Gastroesophageal sphincter (tissue), 4 donors: Measurements from ENCODE around the gene PEAK1. TPM values are rescaled to one million over a fixed set of nuclear protein-coding genes. Genes with fewer than 3 reads are reported as not detected.

Experiments used
- ATAC-seq: fragments of 150-250 bp; one replicate; pipeline ENCODE4 v1.9.1; 2016; ENCODE audit warnings: mild to moderate bottlenecking, moderate library complexity
- H3K27ac ChIP-seq, 4 donors: fragments of 200-600 bp; sonication (generic) in 3 of 4; 1 replicate in 3 of 4; 2 replicates in 1 of 4; pipeline ENCODE4 v1.5.1; 2016 to 2019
- H3K27me3 ChIP-seq: fragments of 200-600 bp; sonication (generic); one replicate; pipeline ENCODE4 v1.5.1; 2019
- H3K36me3 ChIP-seq, 2 donors: fragments of 200-600 bp; sonication (generic); one replicate each; pipeline ENCODE4 v1.5.1; 2019; ENCODE audit warnings: control low read depth in 1 of 2
- H3K4me1 ChIP-seq, 3 donors: fragments of 200-600 bp; sonication (generic); 1 replicate in 2 of 3; 2 replicates in 1 of 3; pipeline ENCODE4 v1.5.1; 2016 to 2019; ENCODE audit warnings: control low read depth in 2 of 3
- H3K4me3 ChIP-seq, 2 donors: fragments of 200-600 bp; sonication (generic); one replicate each; pipeline ENCODE4 v1.5.1; 2019; ENCODE audit warnings: mild to moderate bottlenecking in 1 of 2, moderate library complexity in 1 of 2
- H3K9me3 ChIP-seq, 3 donors: fragments of 200-600 bp; sonication (generic); one replicate each; pipeline ENCODE4 v1.5.1; 2017 to 2019; ENCODE audit warnings: control low read depth in 2 of 3
- EP300 ChIP-seq: sonication (generic); formaldehyde crosslinking; IDR thresholded peaks from one replicate; pipeline ENCODE4 v1.6.1; 2017; ENCODE audit warnings: antibody characterized with exemption, mild to moderate bottlenecking
- POLR2A ChIP-seq, 2 donors: fragments of 450-650 bp; IDR thresholded peaks; one replicate each; pipeline ENCODE4 v1.6.1; 2017; ENCODE audit warnings: antibody characterized with exemption in 2 of 2, mild to moderate bottlenecking in 2 of 2, moderate library complexity in 1 of 2
- POLR2AphosphoS5 ChIP-seq: sonication (generic); formaldehyde crosslinking; IDR thresholded peaks from one replicate; pipeline ENCODE4 v1.6.1; 2017; ENCODE audit warnings: antibody characterized with exemption
- WGBS, 2 donors: methylation state at CpG; one replicate each; pipeline ENCODE4 v1.1.5; 2018; ENCODE audit warnings: low coverage in 1 of 2; 5-methylcytosine and 5-hydroxymethylcytosine counted together
- total RNA-seq, 4 donors: library from RNA; depleted of rRNA; stranded (reverse); fragments of >200 nt; gene quantifications; one replicate each; pipeline ENCODE4 v1.1.0, GENCODE V29; 2016
- TF ChIP-seq, protein P1 (sequence below), 4 experiments: fragments of 200-600 bp in 2 of 4; fragments of 450-650 bp in 2 of 4; sonication (generic) in 1 of 4; IDR thresholded peaks; one replicate each; pipeline ENCODE4 v1.5.1; 2017 to 2019; ENCODE audit warnings: antibody characterized with exemption in 4 of 4, mild to moderate bottlenecking in 2 of 4, moderate library complexity in 2 of 4

The PEAK1 gene
- total RNA-seq, 4 donors from 2014 or later: 59.5 to 170 (median 91.6) TPM

DNA sequence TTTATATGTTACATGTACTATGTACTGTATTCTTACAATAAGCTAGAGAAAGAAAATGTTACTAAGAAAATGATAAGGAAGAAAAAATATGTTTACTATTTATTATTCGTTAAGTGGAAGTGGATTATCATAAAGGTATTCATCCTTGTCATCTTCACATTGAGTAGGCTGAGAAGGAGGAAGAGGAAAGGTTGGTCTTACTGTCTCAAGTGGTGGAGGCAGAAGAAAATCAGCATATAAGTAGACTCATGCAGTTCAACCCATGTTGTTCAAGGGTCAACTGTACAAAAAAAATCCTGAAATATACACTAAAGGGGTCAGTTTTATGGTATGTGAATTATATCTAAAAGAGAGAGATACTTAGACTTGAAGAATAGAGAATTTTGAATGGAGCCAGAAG is 6.5 kb upstream of the PEAK1 start:
- TF ChIP-seq POLR2AphosphoS5: no peak
- TF ChIP-seq POLR2A (IDR thresholded peaks at IDR 0.05): no peak
- TF ChIP-seq, protein P1, sequence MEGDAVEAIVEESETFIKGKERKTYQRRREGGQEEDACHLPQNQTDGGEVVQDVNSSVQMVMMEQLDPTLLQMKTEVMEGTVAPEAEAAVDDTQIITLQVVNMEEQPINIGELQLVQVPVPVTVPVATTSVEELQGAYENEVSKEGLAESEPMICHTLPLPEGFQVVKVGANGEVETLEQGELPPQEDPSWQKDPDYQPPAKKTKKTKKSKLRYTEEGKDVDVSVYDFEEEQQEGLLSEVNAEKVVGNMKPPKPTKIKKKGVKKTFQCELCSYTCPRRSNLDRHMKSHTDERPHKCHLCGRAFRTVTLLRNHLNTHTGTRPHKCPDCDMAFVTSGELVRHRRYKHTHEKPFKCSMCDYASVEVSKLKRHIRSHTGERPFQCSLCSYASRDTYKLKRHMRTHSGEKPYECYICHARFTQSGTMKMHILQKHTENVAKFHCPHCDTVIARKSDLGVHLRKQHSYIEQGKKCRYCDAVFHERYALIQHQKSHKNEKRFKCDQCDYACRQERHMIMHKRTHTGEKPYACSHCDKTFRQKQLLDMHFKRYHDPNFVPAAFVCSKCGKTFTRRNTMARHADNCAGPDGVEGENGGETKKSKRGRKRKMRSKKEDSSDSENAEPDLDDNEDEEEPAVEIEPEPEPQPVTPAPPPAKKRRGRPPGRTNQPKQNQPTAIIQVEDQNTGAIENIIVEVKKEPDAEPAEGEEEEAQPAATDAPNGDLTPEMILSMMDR (IDR thresholded peaks at IDR 0.05): no peak
- TF ChIP-seq EP300: no peak
- Histone ChIP-seq H3K4me3 (no peak overlapping the region), H3K36me3 (no peaks in the 10 kb centered on the region), H3K4me1 (peaks cover 8 to 38% (median 13%) of the 10 kb centered on the region in 3 donors), H3K9me3 (no peaks in the 10 kb centered on the region), H3K27ac (no peak overlapping the region), H3K27me3 (no peaks in the 10 kb centered on the region)
- ATAC-seq: no peak
- WGBS, 2 donors: 70 to 88% methylated on average over 1 of the region's 1 CpG

DNA sequence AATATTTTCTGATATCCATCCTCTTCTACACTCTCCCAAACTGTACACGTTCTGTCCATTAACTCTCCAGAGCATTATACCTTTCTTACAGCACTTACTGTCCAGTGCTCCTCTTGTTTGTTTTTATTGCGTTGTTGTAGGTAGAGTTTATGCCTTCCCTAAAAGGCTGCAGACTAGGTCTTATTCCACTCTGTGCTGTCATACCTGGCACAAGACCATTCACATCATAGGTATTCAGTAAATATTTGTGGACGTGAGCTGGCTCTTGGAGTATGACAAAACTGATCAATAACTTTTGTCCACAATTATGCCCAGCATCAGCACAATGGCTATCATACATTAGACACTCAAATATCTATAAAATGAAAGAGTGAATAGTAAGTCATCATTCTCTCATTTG is 5.2 kb upstream of the PEAK1 start:
- Histone ChIP-seq H3K4me3 (no peak overlapping the region), H3K9me3 (no peaks in the 10 kb centered on the region), H3K4me1 (peaks cover 9 to 37% (median 13%) of the 10 kb centered on the region in 3 donors), H3K27me3 (no peaks in the 10 kb centered on the region), H3K36me3 (no peaks in the 10 kb centered on the region), H3K27ac (no peak overlapping the region)
- 82 to 84% methylated on average over 3 of the region's 3 CpGs for WGBS, 2 donors
- TF ChIP-seq POLR2AphosphoS5: no peak
- no peak for TF ChIP-seq POLR2A (IDR thresholded peaks at IDR 0.05)
- no peak for TF ChIP-seq EP300
- TF ChIP-seq, protein P1 (IDR thresholded peaks at IDR 0.05): no peak
- no peak for ATAC-seq

DNA sequence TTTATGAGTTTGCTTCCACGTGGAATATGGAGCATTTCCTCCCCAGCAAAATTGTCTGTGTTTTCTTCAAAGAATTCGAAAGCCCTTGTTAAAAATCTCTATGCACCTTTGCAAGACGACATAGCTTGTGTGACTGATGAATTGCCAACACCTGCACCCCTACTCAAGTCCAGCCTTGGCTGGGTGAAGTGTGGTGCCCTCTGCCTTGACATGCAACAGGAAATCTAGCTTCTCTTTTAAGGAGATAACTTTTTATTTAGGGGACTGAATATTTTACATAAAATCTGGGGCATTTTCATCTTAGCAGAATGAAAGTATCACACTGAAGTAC is 1.4 kb upstream of the PEAK1 start:
- WGBS, 2 donors: 0% methylated on average over 3 of the region's 3 CpGs
- peak overlapping the region; percentile 83 to 99 for H3K4me3 ChIP-seq
- H3K4me1 ChIP-seq: peaks cover 18 to 60% (median 24%) of the 10 kb centered on the region in 3 donors
- TF ChIP-seq POLR2AphosphoS5 (no peak), EP300 (no peak), POLR2A (IDR thresholded peaks at IDR 0.05) (no peak)
- TF ChIP-seq, protein P1 (IDR thresholded peaks at IDR 0.05): no peak
- no peaks in the 10 kb centered on the region for H3K27me3 ChIP-seq
- H3K9me3 ChIP-seq: no peaks in the 10 kb centered on the region
- ATAC-seq: no peak
- peak overlapping the region in 3 of 4 donors; percentile 93 to 96 (median 95) for H3K27ac ChIP-seq
- H3K36me3 ChIP-seq: no peaks in the 10 kb centered on the region

DNA sequence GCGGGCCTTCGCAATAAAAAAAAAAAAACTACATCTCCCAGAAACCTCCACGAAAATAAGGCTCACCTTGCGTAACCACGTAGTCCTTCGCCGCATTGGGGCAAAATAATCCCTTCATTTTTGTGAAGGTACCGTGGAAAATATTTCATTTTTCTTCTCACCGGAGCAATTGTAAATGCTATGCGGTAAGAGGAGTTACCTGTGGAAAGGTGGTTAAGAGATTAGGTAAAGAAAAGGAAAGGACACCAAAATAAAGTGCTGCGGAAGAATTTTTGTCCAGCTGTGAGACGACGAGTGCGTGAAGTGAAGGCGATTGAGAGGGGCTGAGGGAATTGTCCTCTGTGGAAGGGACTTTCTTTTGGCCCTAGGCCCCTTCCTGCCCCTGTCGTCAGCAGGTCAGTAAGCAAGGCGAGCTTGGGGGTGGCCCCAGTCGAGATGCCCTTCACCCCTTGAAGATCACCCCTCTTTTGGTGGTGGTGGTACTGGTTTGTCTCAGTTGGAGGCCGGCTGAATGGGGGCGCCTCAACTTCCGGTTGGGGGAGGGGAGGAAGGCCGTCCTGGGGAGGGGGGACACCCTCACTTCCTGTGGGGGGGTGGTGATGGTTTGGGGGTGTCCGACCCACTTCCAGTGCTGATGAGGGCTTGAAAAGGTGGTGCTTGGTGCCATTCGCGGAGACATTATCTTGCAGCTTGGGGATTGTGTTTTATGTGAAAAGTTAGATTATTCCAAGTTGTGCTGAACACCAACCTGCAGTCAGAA is 886 bp upstream of the PEAK1 start, which contains the start of gene HMG20A:
HMG20A (plus strand) TSS at position 279 of the 760 bp plus-strand sequence. CDS start 37,520 bp downstream, outside the sequence.
- no peaks in the 10 kb centered on the region for H3K27me3 ChIP-seq
- H3K4me3 ChIP-seq: peak within 1 kb of the TSS; percentile 83 to 99
- H3K27ac ChIP-seq: peak within 1 kb of the TSS; percentile 93 to 99 (median 96)
- H3K36me3 ChIP-seq: no peaks in the 10 kb centered on the region
- H3K9me3 ChIP-seq: no peaks in the 10 kb centered on the region
- peak; percentile 54 for ATAC-seq
- 0 to 1% methylated on average over 13 to 18 of the region's 25 CpGs for WGBS, 2 donors
- peaks cover 18 to 65% (median 26%) of the 10 kb centered on the region in 3 donors for H3K4me1 ChIP-seq
- TF ChIP-seq POLR2AphosphoS5: peak; percentile 25
- TF ChIP-seq POLR2A (IDR thresholded peaks at IDR 0.05): peak in 1 of 2 donors; percentile 37
- no peak for TF ChIP-seq EP300
- TF ChIP-seq, protein P1 (IDR thresholded peaks at IDR 0.05): peak in 1 of 4 experiments; percentile 25
